ENCODE measurements around the gene DNAJC25.

DNA sequence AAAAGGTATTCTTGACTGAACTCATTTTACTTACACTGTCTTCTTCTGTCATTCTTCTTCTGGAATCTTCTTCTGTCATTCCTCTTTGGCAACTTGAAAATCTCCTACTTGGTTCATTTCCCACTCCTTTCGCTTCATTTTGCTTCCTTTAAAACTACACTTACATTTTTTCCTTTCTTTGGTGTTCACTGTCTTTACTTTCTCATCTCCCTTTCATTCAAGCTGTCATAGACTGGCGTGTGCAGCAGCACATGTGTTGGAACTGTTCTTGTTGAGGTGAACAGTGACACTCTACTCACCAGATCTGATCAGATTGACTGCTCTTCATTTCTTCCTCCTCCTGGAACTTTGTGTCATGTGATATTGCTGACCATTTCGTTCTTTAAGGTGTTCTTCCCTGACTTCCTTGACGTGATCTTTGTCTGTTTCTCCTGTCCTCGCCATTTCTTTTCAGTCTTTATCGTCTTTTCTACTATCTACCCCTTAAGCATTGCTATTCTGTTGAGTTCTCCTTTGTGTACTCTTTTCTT, 6.4 kb downstream of the DNAJC25 start:
- TF ChIP-seq POLR2A (IDR thresholded peaks at IDR 0.05; ENCODE audit: low read length) (no peak), GATA1 (IDR thresholded peaks at IDR 0.05; ENCODE audit: low read depth, low read length) (no peak)

Measured in erythroblast (primary cell).